Activated naive CD4-positive, alpha-beta T cell treated with anti-CD3 and anti-CD28 coated beads, Interleukin-2, amount 50 U/mL, for 72 hours (primary cell): ENCODE results near the gene TRAPPC10. TPM values are rescaled to one million over a fixed set of nuclear protein-coding genes. Genes with fewer than 3 reads are reported as not detected.
"Not testable (repeated sequence)": the region's sequence is repeated elsewhere in the genome, so short reads cannot be mapped to it uniquely, and the experiment has no call there.

Experiments
- ATAC-seq, 2 donors: fragments of 150-1000 bp; cut with Tn5 transposase; 2 replicates each; pipeline ENCODE4 v1.10.0; 2021; ENCODE audit warnings: mild to moderate bottlenecking in 2 of 2, moderate library complexity in 2 of 2
- DNase-seq, 2 donors: peaks; one replicate each; pipeline ENCODE4 v3.0.0; 2021 to 2022; ENCODE audit warnings: low spot score in 2 of 2
- H3K27ac Mint-ChIP-seq, 2 donors: one replicate each; pipeline ENCODE4 v1.8.0; 2022; ENCODE audit warnings: mild to moderate bottlenecking in 2 of 2, mixed read lengths in 2 of 2
- H3K36me3 Mint-ChIP-seq, 2 donors: one replicate each; pipeline ENCODE4 v1.8.0; 2022; ENCODE audit warnings: mixed read lengths in 2 of 2
- H3K9me3 Mint-ChIP-seq, 2 donors: one replicate each; pipeline ENCODE4 v1.8.0; 2022; ENCODE audit warnings: mixed read lengths in 2 of 2
- total RNA-seq, 2 donors: library from RNA; stranded (reverse); gene quantifications; one replicate each; pipeline ENCODE4 v1.2.3, GENCODE V29; 2022

Gene TRAPPC10
- total RNA-seq, 2 donors from 2014 or later, result 49.2 to 59.5 TPM

- not testable (repeated sequence) for DNase-seq, H3K9me3 Mint-ChIP-seq, H3K36me3 Mint-ChIP-seq, H3K27ac Mint-ChIP-seq
- ATAC-seq, result peak; percentile 8 to 70
Measured at GRCh38 chr21:44153214-44153888, 141.2 kb downstream of the TRAPPC10 start.

GRCh38 chr21:44153889-44154228, 141.8 kb downstream of the TRAPPC10 start:
- DNase-seq (peak; percentile 53 to 75), ATAC-seq (peak; percentile 69 to 70)

GRCh38 chr21:44154816-44155230, 142.7 kb downstream of the TRAPPC10 start:
- not testable (repeated sequence) for H3K27ac Mint-ChIP-seq, DNase-seq, ATAC-seq, H3K36me3 Mint-ChIP-seq, H3K9me3 Mint-ChIP-seq

More at GRCh38 chr21:44153889-44154228, 141.8 kb downstream of the TRAPPC10 start:
- H3K36me3 Mint-ChIP-seq, H3K9me3 Mint-ChIP-seq, H3K27ac Mint-ChIP-seq: not testable (repeated sequence)

- DNase-seq (peak; percentile 46 to 71), ATAC-seq (peak; percentile 30 to 59)
- not testable (repeated sequence) for H3K27ac Mint-ChIP-seq, H3K9me3 Mint-ChIP-seq, H3K36me3 Mint-ChIP-seq
Measured at GRCh38 chr21:44155231-44155993, 143.3 kb downstream of the TRAPPC10 start.

- not testable (repeated sequence) for H3K27ac Mint-ChIP-seq, H3K36me3 Mint-ChIP-seq, ATAC-seq
Measured at GRCh38 chr21:44155994-44156380, 143.9 kb downstream of the TRAPPC10 start.

More at GRCh38 chr21:44155994-44156380, 143.9 kb downstream of the TRAPPC10 start:
- not testable (repeated sequence) for DNase-seq, H3K9me3 Mint-ChIP-seq

Other genes with a start within 250 kb of the TRAPPC10 start
- 10 to 100 TPM; 19.8 to 36.7 TPM for gene CSTB, start 236.0 kb upstream of the TRAPPC10 start, total RNA-seq
- gene RRP1, start 222.7 kb upstream of the TRAPPC10 start, total RNA-seq, result 10 to 100 TPM; 29.9 to 54.1 TPM
- 100 to 1,000 TPM in 1 of 2 donors, 10 to 100 TPM in 1; 21.2 to 109 TPM for gene AGPAT3, start 147.1 kb upstream of the TRAPPC10 start, total RNA-seq
- gene PWP2, start 95.1 kb downstream of the TRAPPC10 start, total RNA-seq, result 10 to 100 TPM; 38.6 to 51.6 TPM
- 10 to 100 TPM; 35.3 to 76.8 TPM for gene GATD3, start 121.4 kb downstream of the TRAPPC10 start, total RNA-seq
- gene ICOSLG, start 228.6 kb downstream of the TRAPPC10 start, total RNA-seq, result 1 to 10 TPM; 2.1 to 4.1 TPM
- gene DNMT3L, start 249.6 kb downstream of the TRAPPC10 start, total RNA-seq, result not detected